ENCODE measurements around the gene SKI.

Gene SKI

GRCh38 chr1:2345297-2346075 is 117.4 kb downstream of the SKI start:
- no peak for DNase-seq

GRCh38 chr1:2346691-2347408 is 118.7 kb downstream of the SKI start:
- DNase-seq = no peak

- DNase-seq = no peak
Observed at GRCh38 chr1:2347409-2347785, 119.3 kb downstream of the SKI start.

GRCh38 chr1:2347896-2348295 is 119.8 kb downstream of the SKI start:
- no peak for DNase-seq

- DNase-seq = no peak
Observed at GRCh38 chr1:2348346-2349325, 120.5 kb downstream of the SKI start.

GRCh38 chr1:2349806-2350205 is 121.7 kb downstream of the SKI start:
- no peak for DNase-seq

- DNase-seq = no peak
Observed at GRCh38 chr1:2350501-2350900, 122.4 kb downstream of the SKI start.

- DNase-seq = no peak
Observed at GRCh38 chr1:2350911-2351655, 123.0 kb downstream of the SKI start.

GRCh38 chr1:2351723-2352122 is 123.6 kb downstream of the SKI start:
- no peak for DNase-seq

GRCh38 chr1:2352341-2352896 is 124.3 kb downstream of the SKI start:
- DNase-seq = no peak

GRCh38 chr1:2352897-2353550 is 124.9 kb downstream of the SKI start:
- DNase-seq = no peak

- DNase-seq = no peak
Observed at GRCh38 chr1:2353551-2354438, 125.7 kb downstream of the SKI start.

GRCh38 chr1:2354511-2355372 is 126.6 kb downstream of the SKI start:
- no peak for DNase-seq

- DNase-seq = no peak
Observed at GRCh38 chr1:2355373-2356261, 127.5 kb downstream of the SKI start.

GRCh38 chr1:2356401-2356800 is 128.3 kb downstream of the SKI start:
- no peak for DNase-seq

- no peak for DNase-seq
Observed at GRCh38 chr1:2356911-2357845, 129.1 kb downstream of the SKI start.

- DNase-seq = no peak
Observed at GRCh38 chr1:2358072-2358471, 130.0 kb downstream of the SKI start.

All from stimulated activated CD4-positive, alpha-beta T cell treated with anti-CD3 and anti-CD28 coated beads, Interleukin-12 subunit alpha, Interleukin-12 subunit beta, amount 100 ng/mL, for 4 hours (primary cell).